K562 (cell line): Measurements from ENCODE around the gene CMTM8. TPM values are rescaled to one million over a fixed set of nuclear protein-coding genes. Genes with fewer than 3 reads are reported as not detected.
A peak's percentile ranks its signal among the peaks of the same experiment; 100 is the strongest.

Experiments used
- CEBPG ChIP-seq, 3 experiments: fragments of 200-800 bp in 1 of 3; sonication (Bioruptor generic) in 1 of 3; sonication (generic) in 1 of 3; formaldehyde crosslinking in 1 of 3; IDR thresholded peaks in 2 of 3; conservative IDR thresholded peaks in 1 of 3; 2 replicates each; pipeline versions ENCODE4 v1.6.1 to v1.8.0; 2016 to 2022; ENCODE audit warnings: missing compliant biosample characterization in 2 of 3, missing genetic modification characterization in 2 of 3, mild to moderate bottlenecking in 1 of 3, missing genetic modification reagents in 1 of 3
- E2F4 ChIP-seq: sonication (generic); formaldehyde crosslinking; IDR thresholded peaks from 2 replicates; pipeline ENCODE4 v1.8.0; 2022; ENCODE audit warnings: mild to moderate bottlenecking, low read depth, missing genetic modification reagents
- ERF ChIP-seq: fragments of 450-650 bp; formaldehyde crosslinking; IDR thresholded peaks from 2 replicates; pipeline ENCODE4 v1.4.0; 2020; ENCODE audit warnings: mild to moderate bottlenecking, mixed read lengths
- LARP7 ChIP-seq: fragments of 450-650 bp; IDR thresholded peaks from 2 replicates; pipeline ENCODE4 v1.6.1; 2016
- MAFK ChIP-seq: IDR thresholded peaks from 2 replicates; pipeline ENCODE4 v1.6.1; 2011; ENCODE audit warnings: low read length, improper control_type of control experiment
- MBD1 ChIP-seq: fragments of 250-450 bp; sonication (Bioruptor Pico); IDR thresholded peaks from 2 replicates; pipeline ENCODE4 v1.8.0; 2022; ENCODE audit warnings: inconsistent platforms
- MLX ChIP-seq, 2 experiments: fragments of 450-650 bp in 1 of 2; sonication (generic) in 1 of 2; formaldehyde crosslinking; conservative IDR thresholded peaks; 2 replicates each; pipeline versions ENCODE4 v1.4.0 to v1.8.1; 2020 to 2022; ENCODE audit warnings: mild to moderate bottlenecking in 1 of 2, missing genetic modification reagents in 1 of 2
- NCOA2 ChIP-seq, 2 experiments: fragments of 450-650 bp; IDR thresholded peaks; 2 replicates each; pipeline ENCODE4 v1.6.1; 2018; ENCODE audit warnings: mild to moderate bottlenecking in 2 of 2, moderate library complexity in 1 of 2; ENCODE audit not compliant: partially characterized antibody in 2 of 2
- RBFOX2 ChIP-seq: fragments of 200-400 bp; formaldehyde crosslinking; IDR thresholded peaks from 2 replicates; pipeline ENCODE4 v1.6.1; 2017; ENCODE audit warnings: low read depth, mild to moderate bottlenecking, low read length, moderate library complexity
- REST ChIP-seq, 2 experiments: fragments of 450-650 bp; formaldehyde crosslinking in 1 of 2; IDR thresholded peaks; 2 replicates each; pipeline versions ENCODE4 v1.4.0 to v1.6.1; 2014 to 2020; ENCODE audit warnings: mild to moderate bottlenecking in 2 of 2, borderline replicate concordance in 1 of 2, low read depth in 1 of 2
- RUNX1 ChIP-seq: sonication (generic); IDR thresholded peaks from 2 replicates; pipeline ENCODE4 v1.6.1; 2016; ENCODE audit warnings: antibody characterized with exemption, low read depth
- TCF3 ChIP-seq: sonication (generic); formaldehyde crosslinking; IDR thresholded peaks from 2 replicates; pipeline ENCODE4 v1.4.0; 2020; ENCODE audit warnings: mild to moderate bottlenecking, missing genetic modification reagents
- TRIM24 ChIP-seq, 2 experiments: fragments of 450-650 bp; IDR thresholded peaks; 2 replicates each; pipeline ENCODE4 v1.6.1; 2016
- ZNF316 ChIP-seq: fragments of 450-650 bp; IDR thresholded peaks from 2 replicates; pipeline ENCODE4 v1.6.1; 2016
- polyA plus RNA-seq, 8 experiments: library from polyadenylated mRNA; depleted of rRNA in 4 of 8; stranded (reverse) in 5 of 8; unstranded in 3 of 8; fragments of >200 nt; fragmentation: Nextera tagmentation in 2 of 8; fragmentation: Illumina TruSeq in 1 of 8; extraction: Ambion mirVana in 2 of 8; extraction: Trizol in 1 of 8; gene quantifications; 2 replicates each; pipeline versions ENCODE4 v1.2.1 to v1.2.3, GENCODE V29; 2011 to 2014; ENCODE audit warnings: inconsistent platforms in 1 of 8, missing spikeins in 1 of 8
- total RNA-seq, 7 experiments: library from RNA; depleted of rRNA in 6 of 7; stranded (reverse); fragments of >200 nt in 6 of 7; fragmentation: Illumina TruSeq in 2 of 7; extraction: Trizol in 2 of 7; gene quantifications; 2 replicates each; pipeline versions ENCODE4 v1.2.1 to v1.2.3, GENCODE V29; 2011 to 2021; ENCODE audit warnings: low replicate concordance in 1 of 7

The CMTM8 gene
- total and polyA plus RNA-seq, 9 of the 15 experiments (the other 6 are each of a cell fraction or from before 2014, with no cell fraction given), result not detected

- TF ChIP-seq REST (IDR thresholded peaks at IDR 0.05; ENCODE audit: borderline replicate concordance) (no peak), REST (CRISPR knock-in tag; IDR thresholded peaks at IDR 0.05; ENCODE audit: low read depth) (no peak), RUNX1 (no peak), MLX (CRISPR knock-in tag; conservative IDR thresholded peaks at IDR 0.05) (no peak), TRIM24 (IDR thresholded peaks at IDR 0.05) (peak; percentile 65 to 69), CEBPG (CRISPR knock-in tag; IDR thresholded peaks at IDR 0.05) (0 out of 2 replicates have a peak, but pooled peaks have one; percentile 31), CEBPG (tag; conservative IDR thresholded peaks at IDR 0.05 in 1 of 2, IDR thresholded peaks at IDR 0.05 in 1 of 2) (peak; percentile 89 to 96), RBFOX2 (no peak), E2F4 (CRISPR knock-in tag) (no peak), TCF3 (CRISPR knock-in tag) (no peak), MBD1 (no peak), ERF (no peak), NCOA2 (IDR thresholded peaks at IDR 0.05; ENCODE audit: partially characterized antibody in 2 of 2) (no peak), MAFK (peak; percentile 26; the same call in 1 of the 2 replicates), ZNF316 (peak; percentile 34; the same call in 1 of the 2 replicates), LARP7 (no peak)
These were observed 10.8 kb downstream of the CMTM8 start (continued) for GRCh38 chr3:32249184-32249782.
